NB4 (cell line): ENCODE data around the gene FANK1.

Experiments
- MAX ChIP-seq: IDR thresholded peaks from 2 replicates; pipeline ENCODE4 v1.6.1; 2011; ENCODE audit warnings: low read depth, low read length
- MYC ChIP-seq: IDR thresholded peaks from 2 replicates; pipeline ENCODE4 v1.6.1; 2011; ENCODE audit warnings: low read depth, low read length
- POLR2A ChIP-seq: IDR thresholded peaks from 2 replicates; pipeline ENCODE4 v1.6.1; 2011; ENCODE audit warnings: mild to moderate bottlenecking; ENCODE audit not compliant: insufficient read length; ENCODE audit errors: extremely low read depth
- TF ChIP-seq, protein P1 (sequence below): IDR thresholded peaks from one replicate; pipeline ENCODE4 v1.5.1; 2012; ENCODE audit warnings: low read depth, low read length

DNA sequence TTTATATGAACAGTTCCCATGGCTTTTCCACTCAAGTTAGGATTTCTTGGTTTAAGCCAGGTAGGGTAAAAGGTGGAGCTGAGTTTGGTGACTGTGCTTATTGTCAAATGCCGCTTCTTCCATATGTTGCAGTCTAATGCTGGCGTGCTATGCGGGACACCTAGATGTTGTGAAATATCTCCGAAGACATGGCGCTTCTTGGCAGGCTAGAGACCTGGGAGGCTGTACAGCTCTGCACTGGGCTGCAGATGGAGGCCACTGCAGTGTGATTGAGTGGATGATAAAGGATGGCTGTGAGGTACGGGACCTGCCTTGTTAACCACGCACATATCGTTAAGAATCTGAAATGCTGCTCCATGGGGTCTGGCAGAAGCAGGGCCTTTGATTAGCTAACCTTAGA is 108.4 kb downstream of the FANK1 start:
- TF ChIP-seq, protein P1, sequence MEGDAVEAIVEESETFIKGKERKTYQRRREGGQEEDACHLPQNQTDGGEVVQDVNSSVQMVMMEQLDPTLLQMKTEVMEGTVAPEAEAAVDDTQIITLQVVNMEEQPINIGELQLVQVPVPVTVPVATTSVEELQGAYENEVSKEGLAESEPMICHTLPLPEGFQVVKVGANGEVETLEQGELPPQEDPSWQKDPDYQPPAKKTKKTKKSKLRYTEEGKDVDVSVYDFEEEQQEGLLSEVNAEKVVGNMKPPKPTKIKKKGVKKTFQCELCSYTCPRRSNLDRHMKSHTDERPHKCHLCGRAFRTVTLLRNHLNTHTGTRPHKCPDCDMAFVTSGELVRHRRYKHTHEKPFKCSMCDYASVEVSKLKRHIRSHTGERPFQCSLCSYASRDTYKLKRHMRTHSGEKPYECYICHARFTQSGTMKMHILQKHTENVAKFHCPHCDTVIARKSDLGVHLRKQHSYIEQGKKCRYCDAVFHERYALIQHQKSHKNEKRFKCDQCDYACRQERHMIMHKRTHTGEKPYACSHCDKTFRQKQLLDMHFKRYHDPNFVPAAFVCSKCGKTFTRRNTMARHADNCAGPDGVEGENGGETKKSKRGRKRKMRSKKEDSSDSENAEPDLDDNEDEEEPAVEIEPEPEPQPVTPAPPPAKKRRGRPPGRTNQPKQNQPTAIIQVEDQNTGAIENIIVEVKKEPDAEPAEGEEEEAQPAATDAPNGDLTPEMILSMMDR: no peak
- no peak for TF ChIP-seq POLR2A
- TF ChIP-seq MYC: no peak
- TF ChIP-seq MAX: no peak
